Measurements from ENCODE around the gene CEP128.

DNA sequence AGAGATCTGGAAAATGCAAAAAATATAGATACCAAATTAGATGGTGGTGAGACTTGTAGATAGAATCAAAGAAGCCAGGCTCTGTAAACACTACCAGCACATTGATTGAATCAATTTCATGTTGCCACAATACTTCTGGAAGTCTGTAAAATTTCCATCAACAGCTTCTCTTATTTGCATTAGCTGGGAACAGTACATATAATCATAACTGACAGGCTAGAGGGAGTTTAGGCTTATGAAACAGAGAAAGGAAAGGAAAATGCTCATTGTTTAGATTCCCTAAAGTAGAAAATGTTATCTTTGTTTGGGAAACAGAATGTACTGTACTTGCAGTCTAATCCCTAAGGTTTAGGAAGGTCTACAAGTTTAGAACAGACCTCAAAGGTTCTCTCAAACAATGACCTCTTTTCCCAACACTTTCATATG, 335.2 kb downstream of the CEP128 start:
- no peak for TF ChIP-seq POLR2A (IDR thresholded peaks at IDR 0.05; ENCODE audit: low read depth, low read length)
- no peak for TF ChIP-seq POLR2AphosphoS5 (IDR thresholded peaks at IDR 0.05; ENCODE audit: low read depth, low read length)
